Osteoblast (primary cell): ENCODE results near the gene ADAD1. TPM values are rescaled to one million over a fixed set of nuclear protein-coding genes. Genes with fewer than 3 reads are reported as not detected.
"Not testable (repeated sequence)": the region's sequence is repeated elsewhere in the genome, so short reads cannot be mapped to it uniquely, and the experiment has no call there.

Experiments used
- DNase-seq: peaks from one replicate; pipeline ENCODE4 v3.0.0; 2011; ENCODE audit warnings: low spot score, mixed read lengths; ENCODE audit not compliant: insufficient read length; ENCODE audit errors: missing footprints
- H2AFZ ChIP-seq: 2 replicates; pipeline ENCODE4 v1.6.0; 2011; ENCODE audit warnings: mild to moderate bottlenecking, low read length
- H3K27ac ChIP-seq: 2 replicates; pipeline ENCODE4 v1.5.1; 2011; ENCODE audit warnings: mild to moderate bottlenecking, low read depth, low read length, moderate library complexity
- H3K27me3 ChIP-seq: 2 replicates; pipeline ENCODE4 v1.6.0; 2012; ENCODE audit warnings: mild to moderate bottlenecking, control low read depth, inconsistent platforms, low read length, moderate library complexity; ENCODE audit not compliant: insufficient read depth
- H3K36me3 ChIP-seq: 2 replicates; pipeline ENCODE4 v1.5.1; 2011; ENCODE audit warnings: mild to moderate bottlenecking, low read length, control low read depth, moderate library complexity; ENCODE audit not compliant: insufficient read depth
- H3K4me1 ChIP-seq: 2 replicates; pipeline ENCODE4 v1.5.1; 2011; ENCODE audit warnings: mild to moderate bottlenecking, low read length, control low read depth, moderate library complexity; ENCODE audit not compliant: insufficient read depth
- H3K4me2 ChIP-seq: 2 replicates; pipeline ENCODE4 v1.6.0; 2011; ENCODE audit warnings: mild to moderate bottlenecking, low read length; ENCODE audit not compliant: insufficient read depth
- H3K4me3 ChIP-seq: fragments of 200-600 bp; sonication (generic); 3 replicates; pipeline ENCODE4 v1.5.1; 2012; ENCODE audit warnings: mild to moderate bottlenecking, low read length, inconsistent platforms; ENCODE audit not compliant: insufficient read depth
- H3K79me2 ChIP-seq: 2 replicates; pipeline ENCODE4 v1.6.0; 2012; ENCODE audit warnings: mild to moderate bottlenecking, low read length, control low read depth, inconsistent platforms; ENCODE audit not compliant: insufficient read depth
- H3K9me3 ChIP-seq: 2 replicates; pipeline ENCODE4 v1.5.1; 2011; ENCODE audit warnings: low read depth, low read length, control low read depth
- H4K20me1 ChIP-seq: 2 replicates; pipeline ENCODE4 v1.6.0; 2012; ENCODE audit warnings: mild to moderate bottlenecking, low read length, control low read depth; ENCODE audit not compliant: insufficient read depth
- CTCF ChIP-seq: IDR thresholded peaks from 2 replicates; pipeline ENCODE4 v1.5.1; 2011; ENCODE audit warnings: mild to moderate bottlenecking, low read depth, low read length, moderate library complexity; ENCODE audit errors: extremely low read depth
- total RNA-seq: library from RNA; depleted of rRNA; stranded (reverse); fragments of >200 nt; gene quantifications from 2 replicates; pipeline ENCODE4 v1.2.3, GENCODE V29; 2012

ADAD1 gene
- total RNA-seq, 1 donor: not detected

GRCh38 chr4:122356317-122356808 is 22.4 kb upstream of the ADAD1 start:
- no peak for DNase-seq
- H3K4me2 ChIP-seq: no peak overlapping the region
- H3K27ac ChIP-seq: no peak overlapping the region
- H3K79me2 ChIP-seq: no peaks in the 10 kb centered on the region
- TF ChIP-seq CTCF: no peak
- H3K4me1 ChIP-seq: no peaks in the 10 kb centered on the region
- H3K36me3 ChIP-seq: peaks cover 5% of the 10 kb centered on the region
- no peaks in the 10 kb centered on the region for H4K20me1 ChIP-seq
- no peak overlapping the region for H2AFZ ChIP-seq
- no peak overlapping the region for H3K4me3 ChIP-seq
- H3K9me3 ChIP-seq: no peaks in the 10 kb centered on the region
- H3K27me3 ChIP-seq: no peaks in the 10 kb centered on the region

- Histone ChIP-seq H4K20me1 (no peaks in the 10 kb centered on the region), H3K9me3 (no peaks in the 10 kb centered on the region), H3K36me3 (peaks cover 2% of the 10 kb centered on the region), H3K27me3 (no peaks in the 10 kb centered on the region), H3K27ac (no peak overlapping the region), H3K79me2 (no peaks in the 10 kb centered on the region), H3K4me2 (no peak overlapping the region), H2AFZ (no peak overlapping the region), H3K4me1 (no peaks in the 10 kb centered on the region), H3K4me3 (no peak overlapping the region)
- TF ChIP-seq CTCF: no peak
- no peak for DNase-seq
Measured at GRCh38 chr4:122360754-122361153, 18.1 kb upstream of the ADAD1 start.

GRCh38 chr4:122364700-122365404 is 14.0 kb upstream of the ADAD1 start:
- Histone ChIP-seq H3K4me1 (no peaks in the 10 kb centered on the region), H3K36me3 (no peaks in the 10 kb centered on the region), H3K79me2 (no peaks in the 10 kb centered on the region), H3K4me3 (no peak overlapping the region), H3K27ac (no peak overlapping the region), H3K27me3 (no peaks in the 10 kb centered on the region), H2AFZ (no peak overlapping the region), H3K4me2 (no peak overlapping the region), H3K9me3 (no peaks in the 10 kb centered on the region), H4K20me1 (no peaks in the 10 kb centered on the region)
- DNase-seq: no peak
- no peak for TF ChIP-seq CTCF

GRCh38 chr4:122368786-122369185 is 10.0 kb upstream of the ADAD1 start:
- H4K20me1 ChIP-seq, H3K9me3 ChIP-seq, H3K27ac ChIP-seq, H3K4me1 ChIP-seq, H3K27me3 ChIP-seq, H3K36me3 ChIP-seq, H3K4me3 ChIP-seq, DNase-seq, H2AFZ ChIP-seq, H3K79me2 ChIP-seq, H3K4me2 ChIP-seq: not testable (repeated sequence)
